Activated CD4-positive, alpha-beta T cell treated with anti-CD3 and anti-CD28 coated beads, Interleukin-2, amount 50 U/mL, for 1 hour (primary cell): ENCODE data around the gene KCNAB2.

Experiments used
- DNase-seq: peaks from one replicate; pipeline ENCODE4 v3.0.0-alpha.2; 2020

The KCNAB2 gene

DNA sequence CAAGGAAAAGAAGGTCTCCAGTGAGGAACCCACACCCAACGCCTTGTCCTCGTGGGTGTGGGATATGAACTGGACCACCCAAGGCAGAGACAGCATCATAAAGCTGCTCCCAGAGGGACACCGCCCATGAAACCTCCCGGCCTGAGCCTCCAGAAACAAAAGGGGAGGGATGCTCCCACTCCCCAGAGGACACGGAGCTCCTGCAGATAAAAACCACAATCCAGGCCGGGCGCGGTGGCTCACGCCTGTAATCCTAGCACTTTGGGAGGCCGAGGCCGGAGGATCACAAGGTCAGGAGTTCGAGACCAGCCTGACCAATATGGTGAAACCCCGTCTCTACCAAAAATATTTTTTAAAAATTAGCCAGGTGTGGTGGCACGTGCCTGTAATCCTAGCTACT lies 68.1 kb downstream of the KCNAB2 start:
- no peak for DNase-seq

DNA sequence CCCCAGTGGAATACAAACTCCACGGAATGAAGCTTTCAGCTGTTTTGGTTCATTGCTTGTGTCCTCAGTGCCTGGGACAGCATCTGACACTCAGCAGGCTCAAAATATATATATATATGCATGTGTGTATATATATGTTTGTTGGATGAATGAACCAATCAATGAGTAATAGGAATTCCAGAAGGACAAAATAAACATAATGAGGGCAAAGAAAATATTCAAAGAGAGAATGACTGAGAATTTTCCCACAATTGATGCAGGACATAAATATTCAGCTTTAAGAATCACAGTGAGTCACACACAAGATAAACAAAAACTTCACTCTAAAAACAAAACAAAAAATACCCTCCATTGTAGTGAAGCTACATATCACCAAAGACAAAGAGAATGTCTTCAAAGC lies 70.4 kb downstream of the KCNAB2 start:
- no peak for DNase-seq

DNA sequence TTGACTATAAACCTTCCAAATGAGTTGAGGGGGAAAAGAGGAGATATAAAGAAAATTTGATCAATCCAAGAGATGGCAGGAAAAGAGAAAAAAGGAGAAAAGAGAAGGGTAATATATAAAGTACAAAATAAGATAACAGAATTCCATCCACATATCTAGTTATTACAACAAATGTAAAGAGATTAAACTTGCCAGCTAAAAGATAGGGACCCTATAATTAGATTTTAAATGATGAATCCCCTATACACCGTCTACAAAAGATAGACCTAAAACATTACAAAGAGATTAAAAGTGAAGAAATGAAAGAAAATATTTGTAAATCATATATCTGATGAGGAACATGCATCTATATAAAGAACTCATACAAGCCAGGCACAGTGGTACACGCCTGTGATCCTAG lies 71.4 kb downstream of the KCNAB2 start:
- no peak for DNase-seq

DNA sequence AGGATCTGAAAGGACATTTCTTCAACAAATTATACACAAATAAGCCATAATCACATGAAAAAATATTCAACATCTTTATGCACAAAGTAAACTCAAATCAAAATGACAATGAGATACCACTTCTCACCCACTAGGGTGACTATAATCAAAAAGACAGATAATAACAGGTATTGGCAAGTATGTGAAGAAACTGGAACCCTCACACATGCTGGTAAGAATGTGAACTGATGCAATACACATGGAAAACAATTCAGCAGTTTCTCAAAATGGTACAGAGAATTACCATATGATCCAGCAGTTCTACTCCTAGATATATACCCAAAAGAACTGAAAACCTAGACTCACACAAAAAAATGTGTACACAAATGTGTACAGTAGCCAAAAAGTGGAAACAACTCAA lies 71.9 kb downstream of the KCNAB2 start:
- no peak for DNase-seq

DNA sequence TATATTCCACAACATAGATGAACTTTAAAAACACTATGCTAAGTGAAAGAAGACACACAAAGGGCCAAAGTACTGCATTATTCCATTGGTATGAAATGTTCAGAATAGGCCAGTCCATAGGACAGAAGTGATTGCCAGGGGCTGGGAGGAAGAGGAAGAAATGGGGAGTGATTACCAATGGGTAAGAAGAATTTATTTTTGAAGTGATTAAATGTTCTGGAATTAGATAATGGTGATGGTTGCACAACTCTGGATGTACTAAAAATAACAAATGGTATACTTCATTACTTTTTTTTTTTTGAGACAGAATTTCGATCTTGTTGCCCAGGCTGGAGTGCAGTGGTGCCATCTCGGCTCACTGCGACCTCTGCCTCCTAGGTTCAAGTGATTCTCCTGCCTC lies 72.7 kb downstream of the KCNAB2 start:
- no peak for DNase-seq

DNA sequence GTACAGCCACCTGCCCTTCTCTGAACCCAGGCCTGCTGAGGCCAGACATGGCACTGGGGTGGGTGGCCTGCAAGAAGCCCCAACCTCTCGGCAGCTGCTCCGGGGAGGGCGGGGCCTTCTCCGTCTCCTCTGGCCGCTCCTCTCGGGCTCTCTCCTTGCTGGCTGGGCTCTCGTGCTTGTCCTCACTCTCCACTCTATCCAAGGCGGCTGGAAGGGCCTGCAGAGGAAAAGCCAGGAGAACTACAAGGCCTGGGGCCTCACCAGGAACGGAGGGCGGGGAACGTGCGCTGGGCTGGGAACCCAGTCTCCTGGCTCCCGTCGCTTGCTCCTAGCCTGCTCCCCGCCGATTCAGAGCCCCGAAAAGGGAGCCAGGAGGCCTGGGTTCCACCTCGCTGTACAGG lies 75.3 kb downstream of the KCNAB2 start:
- no peak for DNase-seq

DNA sequence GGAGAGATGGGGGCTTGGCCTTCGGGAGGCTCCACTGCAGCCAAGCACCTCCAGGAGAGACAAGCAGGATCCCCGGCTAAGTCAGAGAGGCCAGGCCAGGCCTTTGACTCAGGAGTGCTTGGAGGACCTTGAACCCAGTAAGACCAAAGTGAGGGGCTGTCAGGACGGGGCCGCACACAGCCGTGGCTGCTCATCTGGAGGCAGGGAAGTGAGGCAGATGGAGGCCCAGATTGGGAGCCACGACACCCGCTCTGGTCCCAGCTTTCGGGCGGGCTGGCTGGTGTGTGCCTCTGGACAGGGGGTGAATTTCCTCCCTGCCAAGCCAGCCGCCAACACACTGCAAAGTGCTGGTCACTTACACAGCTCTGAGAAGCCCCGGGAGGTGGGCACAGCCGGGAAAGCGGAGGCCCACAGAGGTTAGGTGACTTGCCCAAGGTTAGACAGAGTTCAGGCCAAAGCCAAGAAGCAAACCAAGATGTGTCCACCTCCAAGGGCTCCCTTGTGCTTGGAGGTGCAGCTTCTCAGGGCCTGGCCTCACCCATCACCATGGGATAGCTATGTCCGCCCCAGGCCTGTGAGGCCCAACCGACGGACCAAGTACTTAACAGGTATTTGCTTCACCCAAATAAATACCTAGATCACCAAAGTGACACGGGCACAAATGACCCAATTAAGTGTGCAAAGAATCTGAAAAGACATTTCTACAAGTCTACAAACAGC lies 76.1 kb downstream of the KCNAB2 start:
- DNase-seq: no peak

DNA sequence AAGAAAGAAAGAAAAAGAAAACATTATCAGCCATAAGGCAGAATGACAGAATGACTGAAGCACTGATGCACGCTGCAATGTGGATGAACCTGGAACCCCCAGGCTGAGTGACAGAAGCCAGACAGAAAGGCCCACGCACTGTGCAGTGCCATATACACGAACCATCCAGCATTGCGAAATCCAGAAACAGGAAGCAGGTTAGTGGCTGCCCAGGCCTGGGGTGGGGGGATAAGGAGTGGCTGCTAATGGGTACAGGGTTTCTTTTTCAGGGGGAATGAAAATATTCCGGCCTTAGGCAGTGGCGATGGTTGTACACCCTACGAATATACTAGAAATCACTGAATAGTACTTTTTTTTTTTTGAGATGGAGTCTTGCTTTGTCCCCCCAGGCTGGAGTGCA lies 77.4 kb downstream of the KCNAB2 start:
- no peak for DNase-seq

DNA sequence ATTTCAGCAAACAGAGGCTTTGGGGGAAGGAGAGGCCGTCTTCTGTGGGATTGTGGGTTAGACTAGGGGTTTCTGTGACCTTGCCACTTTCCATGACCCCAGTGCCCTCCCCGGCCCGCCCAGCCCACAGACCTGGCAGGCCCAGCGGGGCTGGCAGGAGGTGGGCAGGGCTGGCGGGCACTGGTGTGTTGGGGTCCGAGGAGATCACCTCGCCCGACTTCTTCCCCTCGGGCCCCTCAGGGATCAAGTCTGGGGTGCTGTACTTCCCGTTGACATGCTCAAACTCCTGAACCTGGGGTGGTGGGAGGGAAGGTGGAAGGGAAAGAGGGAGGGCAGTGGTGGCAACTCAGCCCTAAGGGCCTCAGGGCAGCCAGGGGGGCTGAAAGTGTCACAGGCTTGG lies 78.1 kb downstream of the KCNAB2 start:
- DNase-seq: no peak

DNA sequence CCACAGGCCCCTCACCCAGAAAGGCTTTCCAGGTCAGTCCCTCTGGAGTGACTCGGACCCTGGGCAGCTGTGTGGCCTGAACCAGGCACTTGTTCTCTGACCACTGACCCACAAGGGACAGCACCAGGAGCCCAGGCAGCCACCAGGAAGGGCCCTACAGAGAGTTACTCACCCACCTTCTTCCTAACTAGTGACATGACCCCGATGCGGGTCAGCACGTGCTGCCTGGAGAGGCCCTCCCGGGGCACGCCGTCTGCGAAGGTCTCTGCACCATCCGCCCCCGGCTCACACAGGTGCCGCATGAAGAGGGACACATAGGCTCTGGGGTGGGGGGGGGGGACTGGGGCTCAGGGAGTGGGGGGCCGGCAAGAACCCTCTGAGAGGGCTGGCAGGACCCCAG lies 78.7 kb downstream of the KCNAB2 start:
- DNase-seq: no peak

DNA sequence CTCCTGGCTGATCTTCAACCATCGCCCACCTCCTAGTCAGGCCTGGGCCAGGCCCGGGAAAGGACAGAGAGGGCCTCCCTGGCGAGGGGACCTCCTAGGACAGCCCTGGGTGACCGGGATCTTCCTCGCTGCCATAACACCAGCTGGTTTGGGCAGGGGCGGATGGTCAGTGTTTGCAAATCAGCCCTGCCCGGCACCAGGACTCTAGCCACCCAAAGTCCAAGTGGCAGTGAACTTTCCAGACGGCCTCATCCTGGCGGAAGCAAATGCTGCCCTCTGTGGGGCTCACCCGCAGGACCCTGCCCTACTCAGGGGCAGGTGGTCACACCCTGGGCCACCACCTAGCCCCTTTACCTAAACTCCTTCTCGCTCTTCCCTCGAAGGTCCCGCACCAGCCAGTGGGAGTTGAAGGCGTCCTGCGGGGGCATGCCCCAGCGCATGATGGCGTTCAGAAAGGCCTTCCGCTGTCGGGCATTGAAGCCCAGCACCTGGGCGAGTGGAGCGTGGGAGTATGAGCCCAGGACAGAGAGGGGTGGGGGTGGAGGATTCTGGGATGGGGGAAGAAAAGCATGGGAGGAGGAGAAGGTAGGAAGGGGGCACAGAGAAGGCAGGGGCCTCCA lies 79.2 kb downstream of the KCNAB2 start:
- no peak for DNase-seq

DNA sequence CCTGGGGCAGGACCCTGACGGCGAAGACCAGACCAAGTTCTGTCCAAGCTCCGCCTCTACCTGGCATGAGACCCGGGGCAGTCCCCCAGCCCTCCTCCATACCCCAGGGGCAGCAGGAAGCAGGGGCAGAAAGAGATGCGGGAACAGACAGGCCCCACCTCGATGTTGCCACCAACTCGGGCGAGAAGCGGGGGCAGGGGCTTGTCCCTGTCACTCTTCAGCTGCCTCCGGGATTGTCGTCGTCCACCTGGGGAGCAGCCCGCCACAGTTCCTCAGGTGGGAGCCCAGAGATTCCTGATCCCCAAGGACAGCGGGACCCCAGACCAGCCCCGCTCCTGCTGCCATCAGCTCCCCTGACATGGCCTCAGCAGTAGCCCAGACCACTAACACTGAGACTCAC lies 79.7 kb downstream of the KCNAB2 start:
- no peak for DNase-seq

DNA sequence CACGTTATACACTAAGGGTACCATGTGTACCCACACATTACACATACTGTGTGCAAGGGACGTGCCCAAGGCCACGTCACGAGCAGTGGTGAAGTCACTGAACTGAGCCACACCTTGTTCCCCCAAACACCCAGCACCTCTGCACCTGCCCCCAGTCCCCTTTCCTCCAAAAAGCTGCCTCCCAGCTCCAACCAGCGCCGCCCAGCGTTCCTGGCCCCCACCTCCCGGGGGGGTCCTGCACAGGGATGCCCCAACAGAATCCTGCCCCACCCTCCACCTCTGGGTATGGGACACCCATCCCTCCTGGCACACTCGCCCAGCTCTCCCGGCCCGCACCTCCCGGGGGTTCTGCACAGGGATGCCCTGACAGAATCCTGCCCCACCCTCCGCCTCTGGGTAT lies 80.3 kb downstream of the KCNAB2 start:
- DNase-seq: no peak

DNA sequence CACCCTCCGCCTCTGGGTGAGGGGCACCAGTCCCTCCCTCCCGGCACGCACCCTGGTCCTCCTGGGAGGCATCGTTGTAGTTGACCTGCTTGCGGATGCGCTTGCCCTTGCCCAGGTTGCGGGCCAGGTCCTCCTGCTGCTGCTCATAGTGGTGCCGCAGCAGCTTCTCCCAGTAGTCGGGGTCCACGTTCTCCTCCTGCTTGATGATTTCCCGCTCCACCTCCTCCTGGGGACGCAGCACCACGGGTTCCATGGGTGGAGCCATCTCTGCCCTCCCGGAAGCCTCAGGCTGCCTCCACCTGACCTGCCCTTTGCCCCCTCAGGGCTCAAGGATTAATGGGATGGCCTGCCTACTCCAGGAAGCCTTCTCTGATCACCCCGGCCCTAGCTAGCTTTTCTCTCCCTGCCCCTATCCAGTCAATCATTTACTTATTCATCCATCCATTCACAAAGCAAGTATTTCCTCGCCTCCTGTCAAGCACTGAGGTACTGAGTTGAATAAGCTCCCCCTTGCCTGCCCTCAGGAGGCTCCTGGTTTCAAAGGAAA lies 80.9 kb downstream of the KCNAB2 start:
- DNase-seq: no peak

DNA sequence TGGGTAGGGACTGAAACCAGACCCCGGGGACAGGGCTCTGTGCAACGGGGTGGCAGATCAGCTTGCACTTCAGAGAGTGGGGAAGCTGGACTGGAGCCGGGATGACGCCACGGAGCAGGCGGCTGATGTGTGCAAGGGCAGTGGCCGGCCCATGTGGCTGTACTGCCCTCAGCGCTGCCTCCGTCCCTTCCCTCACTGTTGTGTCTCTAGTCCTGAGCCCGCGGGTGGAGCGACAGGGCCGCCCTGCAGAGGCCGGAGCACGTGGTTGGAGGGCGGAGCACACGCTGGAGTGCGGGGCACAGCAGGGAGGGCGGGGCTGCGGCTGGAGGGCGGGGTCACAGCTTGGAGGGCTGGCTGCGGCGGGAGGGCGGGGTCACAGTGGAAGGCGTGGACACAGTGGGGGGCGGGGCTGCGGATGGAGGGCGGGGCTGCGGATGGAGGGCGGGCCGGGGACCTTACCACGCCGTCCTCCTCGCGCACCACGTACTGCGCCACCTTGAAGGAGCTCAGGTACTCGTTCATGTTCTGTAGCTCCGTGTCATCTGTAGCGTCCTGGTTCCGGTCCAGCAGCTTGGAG lies 82.0 kb downstream of the KCNAB2 start:
- peak; percentile 71 for DNase-seq

DNA sequence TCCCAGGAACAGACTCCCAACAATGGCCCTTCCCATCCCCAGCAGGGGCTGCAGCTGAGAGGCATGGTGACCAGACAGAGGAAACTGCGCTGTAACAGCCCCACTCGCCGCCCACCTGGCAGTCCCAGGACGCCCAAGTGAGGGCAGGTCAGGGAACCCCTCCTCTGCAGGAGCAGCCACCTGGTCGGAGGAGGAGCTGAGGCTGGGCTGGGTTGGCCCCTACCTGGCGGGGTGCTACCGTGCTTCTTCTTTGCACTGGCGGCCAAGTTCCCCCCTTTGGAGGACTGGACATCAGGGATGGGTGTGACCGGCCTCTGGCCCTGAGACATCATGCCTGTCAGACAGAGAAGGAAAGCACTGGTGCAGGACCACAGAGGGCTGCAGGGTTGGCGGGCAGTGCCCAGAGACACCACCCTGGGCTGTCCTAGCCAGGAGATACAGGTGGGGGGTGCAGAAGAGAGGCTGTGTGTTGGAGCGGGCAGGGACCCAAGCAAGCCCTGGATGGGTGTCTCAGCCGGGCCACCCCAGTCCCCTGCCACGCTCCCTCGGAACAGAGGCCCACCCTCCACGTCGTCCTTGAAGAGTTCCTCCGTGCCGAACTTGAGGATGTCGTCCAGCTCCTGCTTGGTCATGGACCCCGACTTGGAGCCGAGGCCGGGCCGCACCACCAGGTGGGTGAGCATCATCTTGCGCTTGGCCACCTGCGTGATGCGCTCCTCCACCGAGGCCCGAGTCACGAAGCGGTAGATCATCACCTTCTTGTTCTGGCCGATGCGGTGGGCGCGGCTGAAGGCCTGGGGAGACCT lies 82.8 kb downstream of the KCNAB2 start:
- DNase-seq: no peak

DNA sequence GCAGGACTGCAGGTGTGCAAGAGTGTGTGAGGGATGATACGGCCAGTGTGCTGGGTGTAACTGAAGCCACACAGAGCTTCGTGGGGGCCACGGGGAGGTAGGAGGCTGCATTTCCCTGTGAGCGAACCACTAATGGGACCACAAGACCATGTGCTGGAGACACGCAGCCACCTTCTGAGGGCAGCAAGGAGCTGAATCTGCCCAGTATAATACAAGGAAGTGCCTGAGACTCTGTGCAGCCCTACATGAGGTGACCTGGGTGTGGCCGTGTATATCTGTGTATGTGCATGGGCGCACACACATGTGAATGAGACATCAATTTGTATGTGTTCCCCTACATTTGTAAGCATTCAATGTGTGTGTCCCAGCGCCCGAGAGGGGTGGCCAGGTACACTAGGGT lies 83.6 kb downstream of the KCNAB2 start:
- DNase-seq: no peak

DNA sequence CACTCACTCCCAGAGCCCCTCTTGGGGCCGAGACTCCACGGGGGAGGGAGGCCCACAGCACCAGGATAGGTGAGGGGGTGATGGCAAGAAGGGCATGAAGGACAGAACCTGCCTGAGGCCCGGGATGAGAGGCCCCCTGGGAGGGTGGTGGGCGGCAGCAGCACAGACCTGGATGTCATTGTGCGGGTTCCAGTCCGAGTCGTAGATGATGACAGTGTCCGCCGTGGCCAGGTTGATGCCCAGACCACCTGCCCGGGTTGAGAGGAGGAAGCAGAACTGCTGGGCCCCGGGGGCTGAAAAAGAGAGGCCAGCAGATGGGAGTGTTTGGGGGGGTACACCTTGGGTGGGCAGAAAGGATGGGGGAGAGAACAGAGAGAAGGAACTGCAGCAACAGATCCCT lies 84.3 kb downstream of the KCNAB2 start:
- DNase-seq: no peak

DNA sequence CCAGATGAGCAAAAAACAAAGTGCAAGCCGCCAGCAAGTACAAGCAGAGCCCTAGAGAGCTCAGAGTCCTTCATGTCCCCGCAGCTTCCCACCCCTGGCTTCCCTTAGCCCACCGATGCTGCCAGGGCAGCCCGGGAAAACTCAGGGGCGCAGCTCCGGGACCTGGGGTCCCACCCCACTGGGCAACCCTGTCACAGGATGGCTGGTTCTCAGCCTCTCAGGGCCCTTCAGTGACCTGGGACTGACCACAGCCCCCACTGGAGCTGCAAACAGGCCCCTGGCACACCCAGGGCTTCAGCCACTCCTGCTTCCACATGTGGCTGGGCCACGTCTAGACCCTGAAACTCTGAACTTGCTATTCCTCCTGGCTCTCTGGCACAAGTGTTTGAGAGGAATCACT lies 84.9 kb downstream of the KCNAB2 start:
- no peak for DNase-seq

DNA sequence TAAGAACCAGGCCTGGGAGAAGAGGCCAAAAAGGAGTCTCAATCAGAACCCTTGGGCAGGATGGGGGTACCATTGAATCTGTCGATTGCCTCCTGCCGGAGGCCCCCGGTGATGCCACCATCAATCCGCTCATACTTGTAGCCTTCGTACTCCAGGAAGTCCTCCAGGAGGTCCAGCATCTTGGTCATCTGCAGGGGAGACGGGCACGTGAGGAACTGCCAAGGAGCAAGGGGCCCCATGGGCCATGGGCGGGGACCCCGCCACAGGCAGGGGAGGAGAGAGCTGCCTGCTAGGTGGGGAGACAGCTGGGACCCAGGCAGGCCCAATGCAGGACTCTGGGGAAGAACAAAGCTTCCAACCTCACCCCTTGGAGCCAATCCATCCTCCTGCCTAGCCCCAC lies 85.9 kb downstream of the KCNAB2 start:
- no peak for DNase-seq

DNA sequence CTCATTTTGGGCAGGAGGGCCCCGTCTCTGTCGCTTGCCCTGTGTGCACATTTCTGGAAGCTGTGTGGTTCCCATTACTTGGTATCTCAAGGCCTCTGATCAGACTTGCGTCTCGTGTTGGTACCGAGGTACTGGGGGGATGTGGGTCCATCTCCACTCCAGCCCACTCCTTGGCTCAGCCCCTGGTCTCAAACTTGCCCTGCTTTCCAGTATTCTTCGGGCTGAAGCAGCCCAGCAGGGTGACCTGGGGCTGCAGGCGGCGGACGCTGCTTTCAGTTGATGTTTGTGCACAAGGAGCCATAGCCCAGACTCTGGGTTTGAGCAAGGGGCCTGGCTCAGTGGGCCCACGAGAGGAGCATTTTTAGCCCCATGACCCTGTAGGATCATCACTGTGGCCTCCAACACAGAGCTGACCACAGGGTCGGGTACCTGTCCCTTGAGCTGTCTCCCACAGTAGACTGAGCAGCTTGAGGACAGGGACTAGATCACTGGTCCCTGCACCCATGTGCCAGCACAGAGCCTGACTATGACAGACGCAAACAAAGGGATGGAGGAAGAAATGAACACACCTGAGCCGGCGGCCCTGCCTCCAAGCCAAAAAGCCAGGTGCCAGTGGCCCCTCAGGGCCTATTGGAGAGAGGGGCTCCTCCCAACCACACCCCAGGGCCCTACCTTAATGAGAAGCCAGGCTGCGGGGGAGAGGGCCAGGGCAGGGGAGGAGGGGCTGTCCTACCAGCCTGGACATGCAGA lies 87.6 kb downstream of the KCNAB2 start:
- DNase-seq: no peak

DNA sequence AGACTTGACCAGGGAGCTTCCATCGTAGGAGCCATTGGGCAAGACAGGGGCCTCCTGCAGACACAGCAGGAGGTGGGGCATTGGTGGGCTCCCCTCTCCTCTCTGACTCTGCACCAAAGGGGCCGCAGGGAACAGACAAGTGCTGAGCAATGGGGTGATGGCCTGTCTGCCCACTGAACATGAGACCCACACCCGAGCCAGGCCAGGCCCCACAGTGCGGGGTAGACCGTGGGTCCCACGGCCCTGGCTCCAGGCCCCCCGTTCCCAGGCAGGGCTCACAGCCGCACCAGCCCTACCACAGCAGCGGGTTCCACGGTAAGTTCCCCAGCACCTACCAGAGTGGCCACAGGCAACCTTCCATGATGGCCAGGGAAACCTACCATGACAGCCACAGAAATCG lies 88.5 kb downstream of the KCNAB2 start:
- no peak for DNase-seq
